Measurements from ENCODE around the gene GOLPH3.

GOLPH3 gene

GRCh38 chr5:32163785-32164184, 10.3 kb downstream of the GOLPH3 start:
- H3K36me3 ChIP-seq (replicated peaks in 1 of 2; ENCODE audit: control insufficient read depth in 2 of 2, insufficient read depth in 2 of 2, low read length in 2 of 2) = peaks cover 7 to 80% of the 10 kb centered on the region in 2 donors
- no peak overlapping the region for H3K9ac ChIP-seq (ENCODE audit: low read depth, low read length, poor library complexity)
- WGBS, 2 donors (ENCODE audit: extremely low coverage in 2 of 2, insufficient read length in 2 of 2, insufficient replicate concordance in 1 of 2) = no CpG with 5 or more reads among the region's 2 CpGs
- H3K4me3 ChIP-seq (ENCODE audit: low read length in 2 of 2) = no peak overlapping the region
- H3K9me3 ChIP-seq (replicated peaks in 1 of 2; ENCODE audit: control insufficient read depth in 2 of 2, insufficient read depth in 1 of 2, low read depth in 1 of 2, low read length in 2 of 2) = peaks cover 0 to 15% of the 10 kb centered on the region in 2 donors
- no peak overlapping the region for H3K27ac ChIP-seq (replicated peaks; ENCODE audit: low read length)
- H3K14ac ChIP-seq (ENCODE audit: low read length) = no peak overlapping the region
- H3K4ac ChIP-seq (ENCODE audit: low read length) = no peak overlapping the region
- H3K27me3 ChIP-seq (ENCODE audit: control insufficient read depth in 3 of 3, insufficient read depth in 3 of 3, low read depth in 1 of 3, low read length in 3 of 3) = no peaks in the 10 kb centered on the region
- no peak overlapping the region for H2BK15ac ChIP-seq (ENCODE audit: low read length)
- H2AK5ac ChIP-seq (ENCODE audit: low read depth, low read length) = no peak overlapping the region
- no peaks in the 10 kb centered on the region for H3K4me1 ChIP-seq (ENCODE audit: control insufficient read depth in 2 of 2, insufficient read depth in 1 of 2, low read depth in 1 of 2, low read length in 2 of 2)
- no peak overlapping the region for H3K4me2 ChIP-seq (ENCODE audit: insufficient read depth, low read length, poor library complexity, severe bottlenecking)
- H2BK5ac ChIP-seq (ENCODE audit: low read length) = no peak overlapping the region
- no peak for DNase-seq (ENCODE audit: low spot score)
- no peak overlapping the region for H4K8ac ChIP-seq (ENCODE audit: low read depth, low read length)
- H3K18ac ChIP-seq (ENCODE audit: low read length) = no peak overlapping the region
- H2AFZ ChIP-seq (ENCODE audit: low read length) = no peak overlapping the region
- H3K23ac ChIP-seq (ENCODE audit: low read depth, low read length, poor library complexity) = no peak overlapping the region
- no peak overlapping the region for H2BK12ac ChIP-seq (ENCODE audit: low read length)
- no peak overlapping the region for H4K91ac ChIP-seq (ENCODE audit: low read depth, low read length, poor library complexity)
- no peak overlapping the region for H2BK120ac ChIP-seq (ENCODE audit: low read depth, low read length)
- H3K79me1 ChIP-seq (ENCODE audit: low read depth, low read length) = peaks cover 6% of the 10 kb centered on the region

- no peak overlapping the region for H3K4me3 ChIP-seq (ENCODE audit: low read length in 2 of 2)
- WGBS, 2 donors (ENCODE audit: extremely low coverage in 2 of 2, insufficient read length in 2 of 2, insufficient replicate concordance in 1 of 2) = no CpG with 5 or more reads among the region's 5 CpGs
- H2BK120ac ChIP-seq (ENCODE audit: low read depth, low read length) = no peak overlapping the region
- no peak overlapping the region for H2AK5ac ChIP-seq (ENCODE audit: low read depth, low read length)
- H3K27me3 ChIP-seq (ENCODE audit: control insufficient read depth in 3 of 3, insufficient read depth in 3 of 3, low read depth in 1 of 3, low read length in 3 of 3) = no peaks in the 10 kb centered on the region
- H2BK12ac ChIP-seq (ENCODE audit: low read length) = no peak overlapping the region
- H3K18ac ChIP-seq (ENCODE audit: low read length) = no peak overlapping the region
- no peak overlapping the region for H4K8ac ChIP-seq (ENCODE audit: low read depth, low read length)
- H3K9me3 ChIP-seq (replicated peaks in 1 of 2; ENCODE audit: control insufficient read depth in 2 of 2, insufficient read depth in 1 of 2, low read depth in 1 of 2, low read length in 2 of 2) = peaks cover 0 to 14% of the 10 kb centered on the region in 2 donors
- H2BK5ac ChIP-seq (ENCODE audit: low read length) = no peak overlapping the region
- no peak for DNase-seq (ENCODE audit: low spot score)
- peaks cover 4 to 80% of the 10 kb centered on the region in 2 donors for H3K36me3 ChIP-seq (replicated peaks in 1 of 2; ENCODE audit: control insufficient read depth in 2 of 2, insufficient read depth in 2 of 2, low read length in 2 of 2)
- H3K79me1 ChIP-seq (ENCODE audit: low read depth, low read length) = peaks cover 6% of the 10 kb centered on the region
- no peak overlapping the region for H3K9ac ChIP-seq (ENCODE audit: low read depth, low read length, poor library complexity)
- peaks cover 0 to 3% of the 10 kb centered on the region in 2 donors for H3K4me1 ChIP-seq (ENCODE audit: control insufficient read depth in 2 of 2, insufficient read depth in 1 of 2, low read depth in 1 of 2, low read length in 2 of 2)
- no peak overlapping the region for H3K23ac ChIP-seq (ENCODE audit: low read depth, low read length, poor library complexity)
- no peak overlapping the region for H3K4me2 ChIP-seq (ENCODE audit: insufficient read depth, low read length, poor library complexity, severe bottlenecking)
- no peak overlapping the region for H2AFZ ChIP-seq (ENCODE audit: low read length)
- no peak overlapping the region for H4K91ac ChIP-seq (ENCODE audit: low read depth, low read length, poor library complexity)
- no peak overlapping the region for H3K4ac ChIP-seq (ENCODE audit: low read length)
- no peak overlapping the region for H3K14ac ChIP-seq (ENCODE audit: low read length)
- H3K27ac ChIP-seq (replicated peaks; ENCODE audit: low read length) = no peak overlapping the region
- no peak overlapping the region for H2BK15ac ChIP-seq (ENCODE audit: low read length)
Measured at GRCh38 chr5:32163053-32163452, 11.1 kb downstream of the GOLPH3 start.

- Histone ChIP-seq H3K14ac (ENCODE audit: low read length) (no peak overlapping the region), H3K4me3 (ENCODE audit: low read length in 2 of 2) (no peak overlapping the region), H3K9me3 (replicated peaks in 1 of 2; ENCODE audit: control insufficient read depth in 2 of 2, insufficient read depth in 1 of 2, low read depth in 1 of 2, low read length in 2 of 2) (peaks cover 0 to 2% of the 10 kb centered on the region in 2 donors), H3K79me1 (ENCODE audit: low read depth, low read length) (peaks cover 6% of the 10 kb centered on the region), H2BK120ac (ENCODE audit: low read depth, low read length) (no peak overlapping the region), H4K91ac (ENCODE audit: low read depth, low read length, poor library complexity) (no peak overlapping the region), H3K23ac (ENCODE audit: low read depth, low read length, poor library complexity) (no peak overlapping the region), H3K4me1 (ENCODE audit: control insufficient read depth in 2 of 2, insufficient read depth in 1 of 2, low read depth in 1 of 2, low read length in 2 of 2) (peaks cover 0 to 8% of the 10 kb centered on the region in 2 donors), H2BK15ac (ENCODE audit: low read length) (no peak overlapping the region), H3K4ac (ENCODE audit: low read length) (no peak overlapping the region), H2AFZ (ENCODE audit: low read length) (no peak overlapping the region), H4K8ac (ENCODE audit: low read depth, low read length) (no peak overlapping the region), H2AK5ac (ENCODE audit: low read depth, low read length) (no peak overlapping the region), H3K4me2 (ENCODE audit: insufficient read depth, low read length, poor library complexity, severe bottlenecking) (no peak overlapping the region), H2BK12ac (ENCODE audit: low read length) (no peak overlapping the region), H3K36me3 (replicated peaks in 1 of 2; ENCODE audit: control insufficient read depth in 2 of 2, insufficient read depth in 2 of 2, low read length in 2 of 2) (peaks cover 0 to 69% of the 10 kb centered on the region in 2 donors), H3K27ac (replicated peaks; ENCODE audit: low read length) (no peak overlapping the region), H3K9ac (ENCODE audit: low read depth, low read length, poor library complexity) (no peak overlapping the region), H3K27me3 (ENCODE audit: control insufficient read depth in 3 of 3, insufficient read depth in 3 of 3, low read depth in 1 of 3, low read length in 3 of 3) (no peaks in the 10 kb centered on the region), H2BK5ac (ENCODE audit: low read length) (no peak overlapping the region), H3K18ac (ENCODE audit: low read length) (no peak overlapping the region)
- no peak for DNase-seq (ENCODE audit: low spot score)
- no CpG with 5 or more reads among the region's 1 CpG for WGBS, 2 donors (ENCODE audit: extremely low coverage in 2 of 2, insufficient read length in 2 of 2, insufficient replicate concordance in 1 of 2)
Measured at GRCh38 chr5:32160228-32160627, 13.9 kb downstream of the GOLPH3 start.

GRCh38 chr5:32159328-32160072, 14.6 kb downstream of the GOLPH3 start:
- H4K91ac ChIP-seq (ENCODE audit: low read depth, low read length, poor library complexity) = no peak overlapping the region
- no peak overlapping the region for H2BK5ac ChIP-seq (ENCODE audit: low read length)
- no peak overlapping the region for H2AFZ ChIP-seq (ENCODE audit: low read length)
- WGBS, 2 donors (ENCODE audit: extremely low coverage in 2 of 2, insufficient read length in 2 of 2, insufficient replicate concordance in 1 of 2) = no CpG with 5 or more reads among the region's 2 CpGs
- H2BK12ac ChIP-seq (ENCODE audit: low read length) = no peak overlapping the region
- no peak overlapping the region for H3K9ac ChIP-seq (ENCODE audit: low read depth, low read length, poor library complexity)
- no peak overlapping the region for H2BK120ac ChIP-seq (ENCODE audit: low read depth, low read length)
- H3K4me1 ChIP-seq (ENCODE audit: control insufficient read depth in 2 of 2, insufficient read depth in 1 of 2, low read depth in 1 of 2, low read length in 2 of 2) = peaks cover 0 to 8% of the 10 kb centered on the region in 2 donors
- H3K4ac ChIP-seq (ENCODE audit: low read length) = no peak overlapping the region
- H3K4me2 ChIP-seq (ENCODE audit: insufficient read depth, low read length, poor library complexity, severe bottlenecking) = no peak overlapping the region
- DNase-seq (ENCODE audit: low spot score) = no peak
- no peak overlapping the region for H2BK15ac ChIP-seq (ENCODE audit: low read length)
- peaks cover 0 to 64% of the 10 kb centered on the region in 2 donors for H3K36me3 ChIP-seq (replicated peaks in 1 of 2; ENCODE audit: control insufficient read depth in 2 of 2, insufficient read depth in 2 of 2, low read length in 2 of 2)
- H3K9me3 ChIP-seq (replicated peaks in 1 of 2; ENCODE audit: control insufficient read depth in 2 of 2, insufficient read depth in 1 of 2, low read depth in 1 of 2, low read length in 2 of 2) = no peaks in the 10 kb centered on the region
- H3K18ac ChIP-seq (ENCODE audit: low read length) = no peak overlapping the region
- no peak overlapping the region for H2AK5ac ChIP-seq (ENCODE audit: low read depth, low read length)
- no peak overlapping the region for H3K14ac ChIP-seq (ENCODE audit: low read length)
- H3K27ac ChIP-seq (replicated peaks; ENCODE audit: low read length) = no peak overlapping the region
- no peak overlapping the region for H3K4me3 ChIP-seq (ENCODE audit: low read length in 2 of 2)
- peaks cover 6% of the 10 kb centered on the region for H3K79me1 ChIP-seq (ENCODE audit: low read depth, low read length)
- no peak overlapping the region for H4K8ac ChIP-seq (ENCODE audit: low read depth, low read length)
- no peak overlapping the region for H3K23ac ChIP-seq (ENCODE audit: low read depth, low read length, poor library complexity)
- no peaks in the 10 kb centered on the region for H3K27me3 ChIP-seq (ENCODE audit: control insufficient read depth in 3 of 3, insufficient read depth in 3 of 3, low read depth in 1 of 3, low read length in 3 of 3)
